RWPE2 (cell line): ENCODE data around the gene TRERF1.
"Not testable (repeated sequence)": the region's sequence is repeated elsewhere in the genome, so short reads cannot be mapped to it uniquely, and the experiment has no call there.

Experiments used
- ATAC-seq: fragments of 200-7000 bp; cut with Tn5 transposase; 3 replicates; pipeline ENCODE4 v1.9.1; 2021; ENCODE audit warnings: low read depth
- DNase-seq: peaks from one replicate; pipeline ENCODE4 v3.0.0-alpha.2; 2020; ENCODE audit warnings: low spot score
- H3K27ac ChIP-seq: fragments of 450-650 bp; 2 replicates; pipeline ENCODE4 v1.5.1; 2017; ENCODE audit warnings: mild to moderate bottlenecking; ENCODE audit not compliant: poor library complexity, severe bottlenecking
- H3K27me3 ChIP-seq: fragments of 250-450 bp; sonication (Bioruptor Pico); 2 replicates; pipeline ENCODE4 v1.5.1; 2021; ENCODE audit warnings: mild to moderate bottlenecking, moderate library complexity; ENCODE audit not compliant: insufficient read depth, poor library complexity, severe bottlenecking
- H3K36me3 ChIP-seq: fragments of 250-450 bp; sonication (Bioruptor Pico); 2 replicates; pipeline ENCODE4 v1.5.1; 2020; ENCODE audit warnings: low read depth, mild to moderate bottlenecking, moderate library complexity
- H3K4me1 ChIP-seq: fragments of 250-450 bp; sonication (Bioruptor Pico); 2 replicates; pipeline ENCODE4 v1.5.1; 2021; ENCODE audit warnings: mild to moderate bottlenecking, moderate library complexity; ENCODE audit not compliant: insufficient read depth, poor library complexity, severe bottlenecking
- H3K4me3 ChIP-seq: fragments of 250-450 bp; sonication (Bioruptor Pico); 2 replicates; pipeline ENCODE4 v1.5.1; 2021; ENCODE audit warnings: mild to moderate bottlenecking, moderate library complexity; ENCODE audit not compliant: severe bottlenecking
- H3K9me3 ChIP-seq: fragments of 250-450 bp; sonication (Bioruptor Pico); 2 replicates; pipeline ENCODE4 v1.5.1; 2021; ENCODE audit warnings: mild to moderate bottlenecking, moderate library complexity; ENCODE audit not compliant: severe bottlenecking
- TF ChIP-seq, protein P1 (sequence below): fragments of 450-650 bp; IDR thresholded peaks from one replicate; pipeline ENCODE4 v1.5.1; 2017; ENCODE audit warnings: mild to moderate bottlenecking, moderate library complexity; ENCODE audit not compliant: poor library complexity, severe bottlenecking

TRERF1 gene

GRCh38 chr6:42217519-42218367 is 234.0 kb downstream of the TRERF1 start, which contains the start of gene MRPS10:
Gene MRPS10 (minus strand): TSS chr6:42217861. CDS start chr6:42217849, 12 bp downstream.
- H3K27me3 ChIP-seq: no peaks in the 10 kb centered on the region
- H3K9me3 ChIP-seq: no peaks in the 10 kb centered on the region
- ATAC-seq (peak; percentile 97), DNase-seq (peak; percentile 89)
- H3K27ac ChIP-seq: peak within 1 kb of the TSS; percentile 60
- peaks cover 36% of the 10 kb centered on the region for H3K36me3 ChIP-seq
- TF ChIP-seq, protein P1, sequence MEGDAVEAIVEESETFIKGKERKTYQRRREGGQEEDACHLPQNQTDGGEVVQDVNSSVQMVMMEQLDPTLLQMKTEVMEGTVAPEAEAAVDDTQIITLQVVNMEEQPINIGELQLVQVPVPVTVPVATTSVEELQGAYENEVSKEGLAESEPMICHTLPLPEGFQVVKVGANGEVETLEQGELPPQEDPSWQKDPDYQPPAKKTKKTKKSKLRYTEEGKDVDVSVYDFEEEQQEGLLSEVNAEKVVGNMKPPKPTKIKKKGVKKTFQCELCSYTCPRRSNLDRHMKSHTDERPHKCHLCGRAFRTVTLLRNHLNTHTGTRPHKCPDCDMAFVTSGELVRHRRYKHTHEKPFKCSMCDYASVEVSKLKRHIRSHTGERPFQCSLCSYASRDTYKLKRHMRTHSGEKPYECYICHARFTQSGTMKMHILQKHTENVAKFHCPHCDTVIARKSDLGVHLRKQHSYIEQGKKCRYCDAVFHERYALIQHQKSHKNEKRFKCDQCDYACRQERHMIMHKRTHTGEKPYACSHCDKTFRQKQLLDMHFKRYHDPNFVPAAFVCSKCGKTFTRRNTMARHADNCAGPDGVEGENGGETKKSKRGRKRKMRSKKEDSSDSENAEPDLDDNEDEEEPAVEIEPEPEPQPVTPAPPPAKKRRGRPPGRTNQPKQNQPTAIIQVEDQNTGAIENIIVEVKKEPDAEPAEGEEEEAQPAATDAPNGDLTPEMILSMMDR: no peak
- H3K4me1 ChIP-seq: peaks cover 34% of the 10 kb centered on the region
- H3K4me3 ChIP-seq: peak within 1 kb of the TSS; percentile 83

GRCh38 chr6:42217157-42217518 is 234.6 kb downstream of the TRERF1 start:
- Histone ChIP-seq H3K27me3 (no peaks in the 10 kb centered on the region), H3K27ac (peak overlapping the region; percentile 60), H3K4me3 (peak overlapping the region; percentile 83), H3K4me1 (peaks cover 35% of the 10 kb centered on the region), H3K36me3 (peaks cover 42% of the 10 kb centered on the region), H3K9me3 (no peaks in the 10 kb centered on the region)
- ATAC-seq (no peak), DNase-seq (no peak)
- TF ChIP-seq, protein P1: no peak

DNA sequence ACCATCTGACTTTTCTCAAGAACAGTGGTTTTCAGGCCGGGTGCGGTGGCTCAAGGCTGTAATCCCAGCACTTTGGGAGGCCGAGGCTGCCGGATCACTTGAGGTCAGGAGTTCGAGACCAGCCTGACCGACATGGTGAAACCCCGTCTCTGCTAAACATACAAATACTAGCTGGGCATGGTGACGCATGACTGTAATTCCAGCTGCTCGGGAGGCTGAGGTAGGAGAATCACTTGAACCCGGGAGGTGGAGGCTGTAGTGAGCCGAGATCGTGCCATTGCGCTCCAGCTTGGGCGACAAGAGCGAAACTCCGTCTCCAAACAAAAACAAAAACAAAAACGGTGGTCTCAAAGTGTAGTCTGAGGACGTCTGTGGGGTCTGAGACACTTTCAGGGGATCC is 235.2 kb downstream of the TRERF1 start:
- not testable (repeated sequence) for H3K27me3 ChIP-seq, H3K9me3 ChIP-seq, ATAC-seq, DNase-seq
- H3K4me1 ChIP-seq: peaks cover 34% of the 10 kb centered on the region
- H3K4me3 ChIP-seq: peak overlapping the region; percentile 83
- H3K36me3 ChIP-seq: peaks cover 48% of the 10 kb centered on the region
- peak overlapping the region; percentile 60 for H3K27ac ChIP-seq

- H3K4me1 ChIP-seq: peaks cover 27% of the 10 kb centered on the region
- peak; percentile 49; the same call in 2 of the 3 replicates for ATAC-seq
- no peak for DNase-seq
- peak overlapping the region; percentile 60 for H3K27ac ChIP-seq
- H3K27me3 ChIP-seq: no peaks in the 10 kb centered on the region
- no peak overlapping the region for H3K4me3 ChIP-seq
- peaks cover 89% of the 10 kb centered on the region for H3K36me3 ChIP-seq
- no peaks in the 10 kb centered on the region for H3K9me3 ChIP-seq
- TF ChIP-seq, protein P1: no peak
Measured at GRCh38 chr6:42212442-42212841, 239.3 kb downstream of the TRERF1 start.

GRCh38 chr6:42211726-42212125 is 240.0 kb downstream of the TRERF1 start:
- TF ChIP-seq, protein P1: no peak
- ATAC-seq: no peak
- H3K4me3 ChIP-seq: no peak overlapping the region
- peak overlapping the region; percentile 60 for H3K27ac ChIP-seq
- H3K9me3 ChIP-seq: no peaks in the 10 kb centered on the region
- DNase-seq: no peak
- no peaks in the 10 kb centered on the region for H3K27me3 ChIP-seq
- peaks cover 91% of the 10 kb centered on the region for H3K36me3 ChIP-seq
- H3K4me1 ChIP-seq: peaks cover 26% of the 10 kb centered on the region
